Neural progenitor cell (in vitro differentiated cells): ENCODE results near the gene XPNPEP3.

Source experiments
- CTCF ChIP-seq: fragments of 200-600 bp; sonication (generic); IDR thresholded peaks from 2 replicates; pipeline ENCODE4 v1.5.1; 2017; ENCODE audit warnings: antibody characterized with exemption, mild to moderate bottlenecking
- EZH2 ChIP-seq: fragments of 200-600 bp; sonication (generic); IDR thresholded peaks from 2 replicates; pipeline ENCODE4 v1.6.1; 2017; ENCODE audit warnings: antibody characterized with exemption, mild to moderate bottlenecking, moderate library complexity
- EZH2phosphoT487 ChIP-seq: fragments of 200-600 bp; sonication (generic); IDR thresholded peaks from 2 replicates; pipeline ENCODE4 v1.6.1; 2017; ENCODE audit warnings: antibody characterized with exemption

- TF ChIP-seq CTCF (no peak), EZH2 (no peak), EZH2phosphoT487 (no peak)
Measured at GRCh38 chr22:40908895-40909294, 51.9 kb downstream of the XPNPEP3 start.
